Cerebellar nuclear complex (tissue), 1 donor: ENCODE data around the gene SAP30L.

Source experiments
- DNase-seq, 2 experiments: peaks; one replicate each; lab custom pipeline; 2025; lab: John Stamatoyannopoulos, UW

The SAP30L gene

DNA sequence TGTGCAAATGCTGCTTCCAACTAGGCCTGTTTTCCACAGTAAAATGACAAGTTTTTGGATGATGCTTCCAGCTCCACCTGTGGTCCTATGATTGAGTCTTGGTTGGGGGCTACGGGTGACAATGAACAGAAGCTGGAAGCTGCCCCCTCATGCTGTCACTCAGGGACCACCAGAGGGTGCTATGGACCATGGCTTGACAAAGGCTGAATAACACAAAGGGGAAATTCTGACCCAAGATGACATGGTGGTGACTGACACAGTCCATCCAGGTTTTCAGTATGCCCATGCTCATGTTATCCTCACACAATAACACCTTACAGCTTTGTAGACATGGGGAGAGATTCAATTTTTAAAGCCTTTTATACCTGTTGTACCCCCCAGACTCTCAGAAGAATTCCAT, 23.9 kb upstream of the SAP30L start:
- no peak for DNase-seq

DNA sequence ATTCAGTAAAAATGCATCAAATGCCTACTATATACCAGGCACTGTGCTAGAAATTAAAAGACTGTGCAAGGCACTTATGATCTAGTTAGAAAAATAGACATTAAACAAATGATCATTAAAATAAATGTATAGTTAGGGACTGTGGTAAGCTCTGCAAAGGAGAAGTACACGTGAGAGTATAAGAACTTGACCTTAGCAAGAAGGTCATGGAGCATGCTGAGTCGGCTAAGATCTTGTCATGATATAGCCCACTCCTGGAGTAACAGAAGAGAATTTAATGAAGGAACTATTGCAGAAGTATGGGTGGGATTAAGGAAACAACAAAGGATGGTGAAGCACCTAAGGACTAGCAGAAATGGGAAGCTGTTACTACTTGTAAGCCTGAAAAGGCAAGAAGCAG, 23.5 kb upstream of the SAP30L start:
- DNase-seq: no peak

DNA sequence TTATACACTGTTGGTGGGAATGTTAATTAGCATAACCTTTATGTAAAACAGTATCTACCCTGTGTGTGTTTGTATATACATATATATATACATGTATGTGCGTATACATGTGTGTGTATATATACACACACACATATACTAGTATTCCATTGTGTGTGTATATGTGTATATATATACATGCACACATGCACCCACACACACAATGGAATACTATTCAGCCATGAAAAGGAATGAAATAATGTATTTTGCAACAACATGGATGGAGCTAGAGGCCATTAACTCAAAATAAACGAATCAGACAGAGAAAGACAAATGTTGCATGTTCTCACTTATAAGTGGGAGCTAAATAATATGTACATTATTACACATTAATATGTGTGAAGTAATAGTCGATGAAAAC, 17.6 kb upstream of the SAP30L start:
- no peak for DNase-seq

DNA sequence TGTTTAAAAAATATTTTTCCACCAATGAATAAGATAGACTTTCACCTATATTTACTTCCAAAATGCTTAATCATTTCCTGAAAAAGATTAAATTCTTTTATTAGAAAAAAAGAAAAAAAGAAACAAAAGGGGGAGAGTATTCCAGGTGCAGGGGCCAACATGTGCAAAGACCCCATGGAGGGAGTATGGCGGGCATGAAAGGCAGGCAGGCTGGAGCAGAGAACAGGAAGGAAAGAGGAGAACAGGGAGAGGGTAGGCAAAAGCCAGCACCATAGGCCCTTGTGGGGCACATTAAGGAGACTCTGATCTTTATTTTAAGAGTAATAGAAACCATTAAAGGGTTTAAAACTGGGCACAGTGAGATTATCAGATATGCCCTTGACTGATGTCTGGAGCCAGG, 16.5 kb upstream of the SAP30L start:
- DNase-seq: no peak

GRCh38 chr5:154430466-154430865, 15.3 kb upstream of the SAP30L start:
- DNase-seq: no peak

- DNase-seq: no peak
These were observed 14.7 kb upstream of the SAP30L start for GRCh38 chr5:154430961-154431630.

- no peak for DNase-seq
These were observed 10.6 kb upstream of the SAP30L start for GRCh38 chr5:154435226-154435625.

- no peak for DNase-seq
These were observed 8.4 kb upstream of the SAP30L start for GRCh38 chr5:154437281-154437965.

- no peak for DNase-seq
These were observed 5.3 kb upstream of the SAP30L start for GRCh38 chr5:154440540-154440939.

- DNase-seq: no peak
These were observed 3.0 kb upstream of the SAP30L start for GRCh38 chr5:154442801-154443200.

- DNase-seq: no peak
These were observed 1.0 kb upstream of the SAP30L start for GRCh38 chr5:154444556-154445421.

GRCh38 chr5:154446195-154447088, 645 bp downstream of the SAP30L start:
- no peak for DNase-seq

DNA sequence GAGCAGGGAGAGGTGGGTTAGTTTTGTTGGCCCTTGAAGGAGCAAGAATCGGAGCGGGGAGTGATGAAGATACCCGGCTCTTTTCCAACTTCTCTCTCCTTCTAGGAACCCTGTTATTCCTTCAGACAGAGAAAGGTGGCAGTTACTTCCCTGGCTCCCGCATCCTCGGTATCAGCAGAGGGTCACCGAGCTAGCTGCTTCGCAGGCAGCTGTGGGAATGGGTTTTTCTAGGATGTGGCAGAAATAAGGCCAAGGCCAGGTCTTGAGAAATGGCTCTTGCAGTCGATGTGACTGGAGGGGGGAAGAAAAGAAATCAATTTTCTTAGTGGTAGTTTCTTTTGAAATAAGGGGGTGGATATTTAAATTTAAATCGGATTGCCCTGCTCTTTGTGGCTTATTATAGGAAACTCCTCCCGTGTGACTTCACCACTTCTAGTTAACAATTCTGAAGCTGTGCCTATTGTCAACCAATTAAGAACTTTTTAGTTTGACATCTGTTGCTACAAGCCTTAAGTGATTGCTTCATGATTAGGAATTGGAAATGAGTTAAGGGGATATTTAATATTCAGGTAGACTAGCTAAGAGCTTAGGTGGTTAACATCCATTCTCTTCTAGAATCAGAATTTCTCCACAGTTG, 1.4 kb downstream of the SAP30L start:
- no peak for DNase-seq

DNA sequence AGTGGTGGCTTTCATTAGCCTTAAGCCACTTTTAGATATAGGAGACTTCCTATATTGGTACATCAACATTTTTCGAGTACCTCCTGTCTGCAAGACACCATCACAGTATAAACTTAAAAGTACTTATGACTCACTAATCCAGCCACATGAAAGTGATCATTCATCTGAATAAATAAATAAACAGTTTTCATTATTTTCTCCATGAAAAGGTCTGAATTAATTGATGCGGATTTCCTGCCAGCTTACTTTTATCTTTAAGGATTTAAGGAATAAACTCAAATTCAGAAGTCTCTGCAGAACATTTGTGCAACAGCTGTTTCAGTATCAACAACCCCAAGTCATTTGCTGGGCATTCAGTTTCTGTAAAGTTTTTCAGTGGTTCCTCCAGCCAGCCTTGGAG, 4.0 kb downstream of the SAP30L start:
- no peak for DNase-seq

- DNase-seq: no peak
These were observed 6.2 kb downstream of the SAP30L start for GRCh38 chr5:154451957-154452356.

GRCh38 chr5:154455585-154455984, 9.8 kb downstream of the SAP30L start:
- DNase-seq: no peak

GRCh38 chr5:154456540-154456939, 10.7 kb downstream of the SAP30L start:
- DNase-seq: no peak

- DNase-seq: no peak
These were observed 13.2 kb downstream of the SAP30L start for GRCh38 chr5:154459015-154459414.

DNA sequence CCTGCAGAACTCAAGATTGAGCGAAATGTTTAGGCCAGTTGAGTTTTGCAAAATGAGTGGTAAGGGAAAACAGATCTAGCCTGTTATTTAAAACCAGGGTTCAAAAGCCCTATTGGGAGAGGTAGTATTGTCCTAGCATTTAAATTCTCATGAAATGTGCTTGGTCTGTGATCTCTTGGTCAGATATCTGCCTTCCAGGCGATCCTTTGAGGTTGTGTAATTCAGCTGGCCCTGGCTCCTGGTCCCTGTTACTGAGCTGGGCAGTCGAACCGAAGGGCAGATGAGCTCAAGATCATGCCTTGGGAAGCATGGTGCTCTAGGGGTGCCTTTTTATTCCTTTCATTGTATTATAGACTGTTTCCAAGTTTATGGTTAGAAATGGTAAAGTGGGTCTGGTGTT, 14.4 kb downstream of the SAP30L start:
- no peak for DNase-seq

- DNase-seq: no peak
These were observed 15.7 kb downstream of the SAP30L start for GRCh38 chr5:154461531-154461930.

DNA sequence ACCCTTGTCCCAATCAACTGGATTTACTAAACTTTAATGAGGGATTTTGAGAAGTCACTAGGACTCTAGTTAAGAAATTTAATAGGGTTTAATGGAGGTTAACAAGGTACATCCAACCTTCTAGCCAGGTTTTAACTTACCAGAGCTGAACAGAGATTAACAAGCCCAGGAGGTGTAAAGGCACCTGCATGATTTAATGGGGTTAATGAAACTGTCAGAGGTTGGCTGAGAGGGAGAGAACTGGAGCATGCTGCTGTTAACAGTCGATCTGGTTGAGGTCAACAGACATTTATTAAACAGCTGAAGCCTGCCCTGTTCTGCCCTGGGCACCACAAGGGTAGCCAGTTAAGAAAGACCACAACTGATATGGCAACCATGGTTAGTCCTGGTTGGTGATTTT, 18.6 kb downstream of the SAP30L start:
- no peak for DNase-seq
